Measurements from ENCODE around the gene ZBTB20.
"Not testable (repeated sequence)": the region's sequence is repeated elsewhere in the genome, so short reads cannot be mapped to it uniquely, and the experiment has no call there.

- TF ChIP-seq POLR2A, CTCF, POLR2AphosphoS5 (IDR thresholded peaks at IDR 0.05): not testable (repeated sequence)
Measured at GRCh38 chr3:114812541-114813238, 334.4 kb downstream of the ZBTB20 start.
